GM23248 (cell line): ENCODE results near the gene MON1A. TPM values are rescaled to one million over a fixed set of nuclear protein-coding genes. Genes with fewer than 3 reads are reported as not detected.

Source experiments
- DNase-seq: peaks from one replicate; pipeline ENCODE4 v3.0.0-alpha.2; 2015
- H2AFZ ChIP-seq: fragments of 200-600 bp; sonication (generic); 2 replicates; pipeline ENCODE4 v1.6.1; 2016; ENCODE audit warnings: antibody characterized with exemption
- H3F3A ChIP-seq: fragments of 200-600 bp; sonication (generic); 2 replicates; pipeline ENCODE4 v1.6.1; 2016; ENCODE audit warnings: mild to moderate bottlenecking, antibody characterized with exemption, mixed run types; ENCODE audit not compliant: insufficient read depth
- H3K27ac ChIP-seq: fragments of 200-600 bp; sonication (generic); 2 replicates; pipeline ENCODE4 v1.5.1; 2016; ENCODE audit warnings: mild to moderate bottlenecking
- H3K27me3 ChIP-seq: fragments of 200-600 bp; sonication (generic); replicated peaks from 2 replicates; pipeline ENCODE4 v1.6.1; 2016; ENCODE audit warnings: mild to moderate bottlenecking; ENCODE audit not compliant: insufficient read depth
- H3K36me3 ChIP-seq: fragments of 200-600 bp; sonication (generic); 2 replicates; pipeline ENCODE4 v1.6.1; 2016; ENCODE audit warnings: low read depth, mild to moderate bottlenecking
- H3K4me1 ChIP-seq: fragments of 200-600 bp; sonication (generic); 2 replicates; pipeline ENCODE4 v1.6.1; 2016; ENCODE audit warnings: mild to moderate bottlenecking; ENCODE audit not compliant: insufficient read depth
- H3K4me2 ChIP-seq: fragments of 200-600 bp; sonication (generic); one replicate; pipeline ENCODE4 v1.6.1; 2016; ENCODE audit warnings: mild to moderate bottlenecking; ENCODE audit not compliant: unreplicated experiment
- H3K4me3 ChIP-seq: fragments of 200-600 bp; sonication (generic); 2 replicates; pipeline ENCODE4 v1.5.1; 2016; ENCODE audit warnings: mild to moderate bottlenecking
- H3K79me2 ChIP-seq: fragments of 200-600 bp; sonication (generic); 2 replicates; pipeline ENCODE4 v1.6.1; 2016; ENCODE audit warnings: mild to moderate bottlenecking; ENCODE audit not compliant: insufficient read depth
- H3K9ac ChIP-seq: fragments of 200-600 bp; sonication (generic); 2 replicates; pipeline ENCODE4 v1.6.1; 2016; ENCODE audit warnings: mild to moderate bottlenecking
- H3K9me2 ChIP-seq: fragments of 200-600 bp; sonication (generic); 2 replicates; pipeline ENCODE4 v1.6.1; 2016; ENCODE audit warnings: mixed run types, mild to moderate bottlenecking, moderate library complexity; ENCODE audit not compliant: insufficient read depth
- H3K9me3 ChIP-seq: fragments of 200-600 bp; sonication (generic); one replicate; pipeline ENCODE4 v1.6.1; 2017; ENCODE audit warnings: low read depth
- H4K20me1 ChIP-seq: fragments of 200-600 bp; sonication (generic); 2 replicates; pipeline ENCODE4 v1.6.0; 2016; ENCODE audit not compliant: insufficient read depth
- EZH2 ChIP-seq: fragments of 200-600 bp; sonication (generic); IDR thresholded peaks from 2 replicates; pipeline ENCODE4 v1.6.1; 2018; ENCODE audit warnings: antibody characterized with exemption, mild to moderate bottlenecking; ENCODE audit not compliant: insufficient read depth, poor library complexity, severe bottlenecking
- EZH2phosphoT487 ChIP-seq: fragments of 200-600 bp; sonication (generic); IDR thresholded peaks from 2 replicates; pipeline ENCODE4 v1.6.1; 2018; ENCODE audit warnings: antibody characterized with exemption, moderate library complexity, mild to moderate bottlenecking, low read depth; ENCODE audit not compliant: insufficient read depth
- WGBS, 2 experiments: methylation state at CpG; one replicate each; pipeline ENCODE4 v1.1.6; 2015 to 2017; ENCODE audit warnings: low lambda C conversion rate in 2 of 2, low coverage in 1 of 2; ENCODE audit errors: missing lambda C conversion rate in 2 of 2; 5-methylcytosine and 5-hydroxymethylcytosine counted together
- in situ Hi-C: fragments of 300-500 bp; cut with MboI; formaldehyde crosslinking; loops from 2 replicates; pipeline ENCODE4 v1.15.0; 2020
- polyA plus RNA-seq: library from polyadenylated mRNA; unstranded; fragments of >200 nt; fragmentation: Nextera tagmentation; extraction: Ambion mirVana; gene quantifications from 2 replicates; pipeline ENCODE4 v1.2.1, GENCODE V29; 2016
- total RNA-seq: library from RNA; depleted of rRNA; stranded (reverse); fragments of >200 nt; shearing (Covaris generic); gene quantifications from 2 replicates; pipeline ENCODE4 v1.2.3, GENCODE V29; 2014

The MON1A gene
- total and polyA plus RNA-seq, 2 experiments from 2014 or later = 13.6 to 15.0 TPM

- no peaks in the 10 kb centered on the region for H3K36me3 ChIP-seq
- in situ Hi-C loops = no loop called here
- no peak for TF ChIP-seq EZH2
- TF ChIP-seq EZH2phosphoT487 = no peak
- H3F3A ChIP-seq = no peaks in the 10 kb centered on the region
- H3K4me3 ChIP-seq = no peak overlapping the region
- no peak for DNase-seq
- no peaks in the 10 kb centered on the region for H4K20me1 ChIP-seq
- H3K9ac ChIP-seq = no peak overlapping the region
- no peaks in the 10 kb centered on the region for H3K79me2 ChIP-seq
- no peaks in the 10 kb centered on the region for H3K9me3 ChIP-seq
- no peaks in the 10 kb centered on the region for H3K9me2 ChIP-seq
- no peak overlapping the region for H3K4me2 ChIP-seq
- no peaks in the 10 kb centered on the region for H3K4me1 ChIP-seq
- H3K27me3 ChIP-seq = 0 out of 2 replicates have a peak, but pooled peaks cover 3% of the 10 kb centered on the region
- WGBS, 2 experiments = 49 to 61% methylated on average over 5 of the region's 5 CpGs
- H2AFZ ChIP-seq = no peak overlapping the region
- no peak overlapping the region for H3K27ac ChIP-seq
These were observed 53.0 kb downstream of the MON1A start for GRCh38 chr3:49876567-49876966.

DNA sequence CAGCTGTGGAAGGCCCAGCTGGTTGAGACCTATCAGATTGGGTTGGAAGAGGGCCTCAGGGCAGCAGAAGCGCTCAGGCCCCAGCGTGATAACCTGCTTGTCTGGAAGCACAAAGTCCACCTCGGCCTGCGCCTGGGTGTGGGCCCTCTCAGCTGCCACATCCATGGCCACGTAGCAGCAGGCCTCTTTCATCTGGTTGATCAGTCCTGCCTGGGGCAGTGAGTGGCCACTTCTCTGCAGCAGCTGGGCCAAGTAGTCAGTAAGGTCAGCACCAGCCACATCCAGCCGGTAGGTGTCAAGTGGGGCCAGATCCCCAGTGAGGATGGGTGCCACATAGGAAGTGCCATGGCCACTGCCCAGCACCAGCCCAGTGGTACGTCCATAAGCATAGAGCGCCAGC lies 56.0 kb downstream of the MON1A start:
- Histone ChIP-seq H3K9me3 (no peaks in the 10 kb centered on the region), H2AFZ (no peak overlapping the region)
- DNase-seq = no peak

GRCh38 chr3:49872801-49873281 lies 56.8 kb downstream of the MON1A start:
- peaks cover 35% of the 10 kb centered on the region for H3K27me3 ChIP-seq
- no peaks in the 10 kb centered on the region for H4K20me1 ChIP-seq
- H2AFZ ChIP-seq = no peak overlapping the region
- no peak overlapping the region for H3K9ac ChIP-seq
- H3K4me2 ChIP-seq = no peak overlapping the region
- H3K9me2 ChIP-seq = no peaks in the 10 kb centered on the region
- H3K9me3 ChIP-seq = no peaks in the 10 kb centered on the region
- DNase-seq = no peak
- H3K79me2 ChIP-seq = no peaks in the 10 kb centered on the region
- H3K27ac ChIP-seq = no peak overlapping the region
- 38% methylated on average over 4 of the region's 4 CpGs for WGBS, 2 experiments
- no peak overlapping the region for H3K4me3 ChIP-seq
- in situ Hi-C loops = no loop called here
- H3F3A ChIP-seq = no peaks in the 10 kb centered on the region
- no peaks in the 10 kb centered on the region for H3K36me3 ChIP-seq
- TF ChIP-seq EZH2phosphoT487 (no peak), EZH2 (no peak)
- H3K4me1 ChIP-seq = no peaks in the 10 kb centered on the region

More for the DNA sequence above, 56.0 kb downstream of the MON1A start:
- Histone ChIP-seq H3K27ac (no peak overlapping the region), H3K9me2 (no peaks in the 10 kb centered on the region), H3F3A (no peaks in the 10 kb centered on the region), H3K4me1 (no peaks in the 10 kb centered on the region), H3K4me2 (no peak overlapping the region), H3K9ac (no peak overlapping the region), H3K36me3 (no peaks in the 10 kb centered on the region), H4K20me1 (no peaks in the 10 kb centered on the region), H3K4me3 (no peak overlapping the region), H3K79me2 (no peaks in the 10 kb centered on the region), H3K27me3 (peaks cover 30% of the 10 kb centered on the region)
- 59 to 64% methylated on average over 7 to 8 of the region's 8 CpGs for WGBS, 2 experiments
- in situ Hi-C loops = no loop called here
- TF ChIP-seq EZH2 (no peak), EZH2phosphoT487 (no peak)

GRCh38 chr3:49871531-49872153 lies 58.0 kb downstream of the MON1A start:
- 42 to 51% methylated on average over 10 of the region's 10 CpGs for WGBS, 2 experiments
- no peaks in the 10 kb centered on the region for H3K36me3 ChIP-seq
- no peaks in the 10 kb centered on the region for H3K4me1 ChIP-seq
- no peak overlapping the region for H3K27ac ChIP-seq
- TF ChIP-seq EZH2 = no peak
- no peak for TF ChIP-seq EZH2phosphoT487
- H3F3A ChIP-seq = no peaks in the 10 kb centered on the region
- no peak overlapping the region for H2AFZ ChIP-seq
- no peak overlapping the region for H3K4me3 ChIP-seq
- H3K9ac ChIP-seq = no peak overlapping the region
- in situ Hi-C loops = no loop called here
- H3K27me3 ChIP-seq = peaks cover 35% of the 10 kb centered on the region
- DNase-seq = no peak
- no peak overlapping the region for H3K4me2 ChIP-seq
- H3K79me2 ChIP-seq = no peaks in the 10 kb centered on the region
- no peaks in the 10 kb centered on the region for H3K9me2 ChIP-seq
- no peaks in the 10 kb centered on the region for H4K20me1 ChIP-seq
- H3K9me3 ChIP-seq = no peaks in the 10 kb centered on the region
